ENCODE data around the gene CNPY1.
"Not testable (repeated sequence)": the region's sequence is repeated elsewhere in the genome, so short reads cannot be mapped to it uniquely, and the experiment has no call there.

CNPY1 gene

DNA sequence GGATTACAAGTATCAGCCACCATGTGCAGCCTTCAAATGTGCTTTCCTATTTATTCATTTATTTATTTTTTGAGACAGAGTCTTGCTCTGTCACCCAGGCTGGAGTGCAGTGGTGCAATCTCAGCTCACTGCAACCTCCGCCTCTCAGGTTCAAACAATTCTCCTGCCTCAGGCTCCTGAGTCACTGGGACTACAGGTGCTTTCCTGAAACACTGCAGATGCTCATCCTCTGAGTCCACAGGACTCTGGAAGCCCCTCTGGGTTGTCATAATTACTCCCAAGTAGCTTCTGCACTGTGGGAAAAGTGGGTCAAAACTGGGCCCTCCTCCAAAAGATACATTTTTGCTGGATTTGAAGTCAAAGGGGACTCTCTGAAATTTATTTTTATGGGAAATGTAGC, at the start of gene CNPY1:
TSS of gene CNPY1 (minus strand) at position 111 of the 400 bp plus-strand sequence. CDS start 630 bp downstream, outside the sequence.
- H3K4me3 ChIP-seq (ENCODE audit: low read depth, low read length): not testable (repeated sequence)

DNA sequence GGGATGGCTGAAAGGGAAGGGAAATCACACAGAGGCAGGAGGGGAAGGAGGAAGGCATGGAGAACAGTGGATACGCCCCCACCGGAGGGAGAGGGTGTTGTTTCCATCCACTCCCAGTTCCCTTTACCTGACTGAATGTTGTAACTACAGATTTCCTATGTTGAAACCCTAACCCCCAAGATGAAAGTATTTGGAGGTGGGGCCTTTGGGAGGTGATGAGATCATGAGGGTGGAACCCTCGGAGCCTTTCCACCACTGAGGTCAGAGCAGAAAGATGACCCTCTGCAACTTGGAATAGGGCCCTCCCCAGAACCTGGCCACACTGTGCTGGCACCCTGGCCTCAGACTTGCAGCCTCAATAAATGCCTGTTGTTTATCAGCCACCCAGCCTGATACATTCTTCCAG, 48.6 kb upstream of the CNPY1 start:
- TF ChIP-seq, protein P1, sequence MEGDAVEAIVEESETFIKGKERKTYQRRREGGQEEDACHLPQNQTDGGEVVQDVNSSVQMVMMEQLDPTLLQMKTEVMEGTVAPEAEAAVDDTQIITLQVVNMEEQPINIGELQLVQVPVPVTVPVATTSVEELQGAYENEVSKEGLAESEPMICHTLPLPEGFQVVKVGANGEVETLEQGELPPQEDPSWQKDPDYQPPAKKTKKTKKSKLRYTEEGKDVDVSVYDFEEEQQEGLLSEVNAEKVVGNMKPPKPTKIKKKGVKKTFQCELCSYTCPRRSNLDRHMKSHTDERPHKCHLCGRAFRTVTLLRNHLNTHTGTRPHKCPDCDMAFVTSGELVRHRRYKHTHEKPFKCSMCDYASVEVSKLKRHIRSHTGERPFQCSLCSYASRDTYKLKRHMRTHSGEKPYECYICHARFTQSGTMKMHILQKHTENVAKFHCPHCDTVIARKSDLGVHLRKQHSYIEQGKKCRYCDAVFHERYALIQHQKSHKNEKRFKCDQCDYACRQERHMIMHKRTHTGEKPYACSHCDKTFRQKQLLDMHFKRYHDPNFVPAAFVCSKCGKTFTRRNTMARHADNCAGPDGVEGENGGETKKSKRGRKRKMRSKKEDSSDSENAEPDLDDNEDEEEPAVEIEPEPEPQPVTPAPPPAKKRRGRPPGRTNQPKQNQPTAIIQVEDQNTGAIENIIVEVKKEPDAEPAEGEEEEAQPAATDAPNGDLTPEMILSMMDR (IDR thresholded peaks at IDR 0.05; ENCODE audit: low read depth, low read length): no peak
- H3K4me3 ChIP-seq (ENCODE audit: low read depth, low read length): no peak overlapping the region

DNA sequence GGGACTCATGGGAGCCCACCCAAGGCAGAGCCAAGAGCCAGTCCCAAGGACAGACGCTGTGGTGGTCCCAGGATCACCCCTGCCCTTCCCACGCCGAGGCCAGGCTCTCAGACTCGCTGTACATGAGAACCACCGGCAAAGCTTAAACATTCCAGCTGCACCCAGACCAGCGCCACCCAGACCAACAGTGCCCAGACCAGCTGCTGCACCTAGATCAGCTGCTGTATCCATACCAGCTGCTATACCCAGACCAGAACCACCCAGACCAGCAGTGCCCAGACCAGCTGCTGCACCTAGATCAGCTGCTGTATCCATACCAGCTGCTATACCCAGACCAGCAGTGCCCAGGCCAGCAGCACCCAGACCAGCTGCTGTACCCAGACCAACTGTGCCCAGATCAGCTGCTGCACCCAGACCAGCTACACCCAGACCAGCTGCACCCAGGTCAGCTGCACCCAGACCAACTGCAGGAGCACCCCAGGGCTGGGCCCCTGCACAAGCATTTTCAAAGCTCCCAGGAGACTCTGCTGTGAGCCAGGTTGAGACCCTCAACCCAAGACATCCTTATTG, 47.9 kb upstream of the CNPY1 start:
- no peak overlapping the region for H3K4me3 ChIP-seq (ENCODE audit: low read depth, low read length)
- TF ChIP-seq, protein P1 (IDR thresholded peaks at IDR 0.05; ENCODE audit: low read depth, low read length): no peak

DNA sequence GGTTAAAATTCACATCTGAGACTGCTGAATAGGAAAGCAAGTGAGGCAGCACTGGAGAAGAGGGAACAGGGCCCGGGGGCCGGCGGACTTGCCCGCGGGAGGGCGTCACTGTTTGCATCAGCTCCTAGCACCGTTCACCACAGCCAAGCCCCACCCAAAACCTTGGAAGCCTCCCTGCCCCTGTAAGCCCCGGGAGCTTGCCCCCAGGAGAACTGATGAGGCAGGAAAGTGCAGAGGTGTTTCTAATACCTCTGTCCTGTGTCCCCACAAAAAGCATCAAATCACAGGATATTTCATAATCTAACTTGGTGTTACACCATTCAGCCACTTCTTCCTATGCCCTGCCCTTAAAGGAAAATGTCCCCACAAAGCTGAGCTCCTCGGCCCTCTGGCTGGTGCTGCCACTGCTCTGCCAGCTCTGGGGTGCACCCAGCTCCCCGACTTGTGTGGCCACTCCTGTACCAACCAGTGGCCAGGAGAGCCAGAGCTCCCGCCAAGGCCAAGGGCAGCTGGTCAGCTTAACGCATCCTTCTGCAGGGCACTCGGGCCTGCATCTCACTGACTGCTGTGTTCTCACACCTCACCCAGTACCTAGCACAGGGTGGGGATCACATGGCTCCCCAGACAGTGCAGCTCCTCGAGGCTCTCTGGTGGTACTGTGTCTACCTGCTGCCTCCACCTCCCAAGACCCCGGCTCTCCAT, 47.3 kb upstream of the CNPY1 start:
- no peak overlapping the region for H3K4me3 ChIP-seq (ENCODE audit: low read depth, low read length)
- TF ChIP-seq, protein P1 (IDR thresholded peaks at IDR 0.05; ENCODE audit: low read depth, low read length): no peak

- H3K4me3 ChIP-seq (ENCODE audit: low read depth, low read length): no peak overlapping the region
- TF ChIP-seq, protein P1 (IDR thresholded peaks at IDR 0.05; ENCODE audit: low read depth, low read length): no peak
These were observed 44.9 kb upstream of the CNPY1 start for GRCh38 chr7:155591055-155591775.

- TF ChIP-seq, protein P1 (IDR thresholded peaks at IDR 0.05; ENCODE audit: low read depth, low read length): no peak
- no peak overlapping the region for H3K4me3 ChIP-seq (ENCODE audit: low read depth, low read length)
These were observed 44.1 kb upstream of the CNPY1 start for GRCh38 chr7:155590215-155591018.
